ENCODE results near the gene NKX6-2.
"Not testable (repeated sequence)": the region's sequence is repeated elsewhere in the genome, so short reads cannot be mapped to it uniquely, and the experiment has no call there.

The NKX6-2 gene

DNA sequence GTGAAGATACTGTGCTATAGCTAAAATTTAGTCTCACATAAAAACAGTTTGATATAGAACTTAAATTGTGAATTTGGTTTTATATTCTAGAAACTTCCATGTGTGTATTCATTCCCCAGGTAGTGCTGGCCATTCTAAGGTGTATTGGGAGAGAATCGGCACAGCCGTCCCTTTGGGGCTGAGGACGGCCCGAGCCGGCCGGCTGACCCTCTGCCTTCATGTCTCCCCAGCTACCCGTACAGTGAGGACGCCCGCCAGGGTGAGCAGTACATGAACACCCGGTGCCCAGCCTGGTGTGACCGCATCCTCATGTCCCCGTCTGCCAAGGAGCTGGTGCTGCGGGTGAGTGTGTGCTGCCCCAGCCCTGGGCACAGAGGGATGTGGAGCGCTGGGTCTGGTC lies 8.5 kb downstream of the NKX6-2 start:
- DNase-seq = no peak

DNA sequence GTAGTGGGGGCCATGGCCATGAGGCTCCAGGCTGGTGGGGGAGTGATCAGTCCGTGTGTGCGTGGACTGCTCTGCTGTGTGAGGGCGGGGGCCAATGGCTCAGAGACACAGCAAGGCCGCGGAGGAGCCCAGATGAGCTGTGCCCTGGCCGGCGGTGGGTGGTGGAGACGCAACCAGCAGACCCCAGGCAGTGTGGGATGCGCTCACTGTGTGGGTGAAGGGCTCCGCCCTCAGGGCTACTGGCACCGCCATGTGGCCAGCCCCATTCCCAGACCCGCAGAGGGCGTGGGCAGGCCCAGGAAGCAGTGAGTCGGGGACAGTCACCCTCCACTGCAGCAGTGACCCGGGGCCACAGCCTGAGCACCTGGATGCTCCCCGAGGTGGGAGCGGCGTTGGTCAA lies 9.1 kb downstream of the NKX6-2 start:
- DNase-seq = no peak

DNA sequence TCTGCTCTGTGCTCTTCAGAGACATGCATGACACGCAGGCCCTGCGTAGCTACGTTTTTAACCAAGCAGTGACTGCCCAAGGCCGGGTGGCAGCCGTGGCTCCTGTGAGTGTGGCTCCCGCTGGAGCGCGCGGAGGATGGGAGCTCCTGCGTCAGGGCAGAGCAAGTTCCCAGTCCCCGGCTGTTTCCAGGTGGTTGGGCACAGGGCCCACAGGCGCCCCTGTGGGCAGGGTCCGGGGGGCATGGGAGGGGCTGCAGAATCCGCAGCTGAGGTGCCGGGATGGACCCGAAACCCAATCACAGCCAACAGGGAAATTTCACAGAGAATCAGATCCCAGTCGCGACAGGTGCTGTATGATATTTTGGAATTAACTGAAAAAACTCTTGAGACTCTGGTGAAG lies 9.8 kb downstream of the NKX6-2 start:
- no peak for DNase-seq

DNA sequence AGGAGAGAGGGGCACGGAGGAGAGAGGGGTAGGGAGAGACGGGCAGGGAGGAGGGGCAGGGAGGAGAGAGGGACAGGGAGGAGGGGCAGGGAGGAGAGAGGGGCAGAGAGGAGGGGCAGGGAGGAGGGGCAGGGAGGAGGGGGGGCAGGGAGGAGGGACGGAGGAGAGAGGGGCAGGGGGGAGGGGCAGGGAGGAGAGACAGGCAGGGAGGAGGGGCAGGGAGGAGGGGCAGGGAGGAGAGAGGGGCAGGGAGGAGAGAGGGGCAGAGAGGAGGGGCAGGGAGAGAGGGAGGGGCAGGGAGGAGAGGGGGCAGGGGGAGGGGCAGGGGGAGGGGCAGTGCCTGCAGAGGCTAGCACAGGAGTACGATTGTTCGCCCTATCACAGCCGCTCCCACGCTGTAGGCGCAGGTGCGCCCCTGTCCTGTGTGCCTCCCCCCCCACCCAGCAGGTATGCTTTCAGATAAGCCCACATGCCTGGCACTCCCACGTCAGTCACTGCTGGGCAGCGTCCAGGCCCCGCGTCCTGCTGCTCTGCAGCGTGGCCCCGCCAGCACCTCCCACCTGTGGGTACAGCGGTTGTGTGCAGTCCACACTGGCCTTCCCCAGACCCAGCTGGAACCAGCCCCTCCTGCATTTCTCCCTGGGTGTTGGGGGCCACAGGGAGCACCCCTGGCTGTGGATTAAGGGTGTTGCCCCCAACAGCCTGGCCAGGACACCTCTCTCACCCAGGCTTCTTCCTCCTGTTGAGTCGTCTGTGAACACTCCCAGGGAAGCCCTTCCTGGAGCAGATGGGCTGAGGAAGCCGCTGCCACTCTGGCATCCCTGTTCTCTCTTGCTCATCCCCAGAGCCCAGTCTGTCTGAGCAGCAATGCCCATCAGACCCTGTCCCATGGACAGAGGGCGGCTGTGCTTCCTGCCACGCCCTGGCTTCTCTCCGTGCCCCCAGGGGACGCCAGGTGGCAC lies 10.8 kb downstream of the NKX6-2 start:
- no peak for DNase-seq

DNA sequence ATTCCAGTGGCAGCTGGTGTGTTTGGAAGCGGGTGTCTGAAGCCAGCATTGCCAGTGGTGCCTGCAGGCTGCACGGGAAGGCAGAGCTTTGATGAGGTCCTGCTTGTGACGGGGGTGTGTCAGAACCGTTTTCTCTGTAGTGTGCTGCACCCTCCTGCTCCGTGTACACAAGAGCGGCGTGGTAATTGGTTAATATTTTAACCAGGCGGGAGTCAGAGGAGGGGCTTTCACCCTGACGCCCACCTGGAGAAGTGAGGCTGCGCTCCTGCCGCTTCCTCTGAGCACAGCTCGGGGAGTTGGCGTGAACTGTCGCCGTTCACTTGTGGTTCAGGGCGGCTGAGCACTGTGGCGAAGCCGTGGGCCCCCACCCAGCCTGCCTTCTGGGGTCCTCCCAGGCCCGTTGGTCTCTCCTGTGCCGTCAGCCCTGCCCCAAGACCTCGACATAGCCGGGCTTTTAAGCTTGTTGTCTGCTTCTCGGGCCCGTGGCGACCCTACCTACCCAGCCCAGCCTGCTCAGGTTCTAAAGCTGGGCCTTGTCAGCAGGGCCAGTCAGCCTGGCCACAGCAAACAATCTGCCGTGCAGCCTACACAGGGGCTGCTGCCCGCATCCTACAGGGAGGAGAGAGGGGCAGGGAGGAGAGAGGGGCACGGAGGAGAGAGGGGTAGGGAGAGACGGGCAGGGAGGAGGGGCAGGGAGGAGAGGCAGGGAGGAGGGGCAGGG lies 11.6 kb downstream of the NKX6-2 start:
- no peak for DNase-seq

DNA sequence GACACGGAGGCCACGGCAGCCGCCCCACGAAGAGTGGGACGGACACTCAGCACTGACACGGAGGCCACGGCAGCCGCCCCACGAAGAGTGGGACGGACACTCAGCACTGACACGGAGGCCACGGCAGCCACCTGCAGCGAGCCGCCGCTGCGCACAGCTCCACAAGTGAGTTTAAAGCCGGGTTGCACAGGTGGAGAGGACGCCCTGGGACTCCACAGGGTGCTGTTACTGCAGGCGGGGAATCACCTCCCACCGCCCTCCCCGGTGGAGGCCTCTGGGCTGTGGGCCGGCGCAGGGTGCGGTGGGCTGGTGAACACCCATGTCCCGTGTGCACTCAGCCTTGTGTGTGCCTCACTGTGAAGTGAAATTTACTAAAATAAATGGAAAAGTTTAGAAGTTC lies 13.1 kb downstream of the NKX6-2 start:
- DNase-seq = not testable (repeated sequence)

DNA sequence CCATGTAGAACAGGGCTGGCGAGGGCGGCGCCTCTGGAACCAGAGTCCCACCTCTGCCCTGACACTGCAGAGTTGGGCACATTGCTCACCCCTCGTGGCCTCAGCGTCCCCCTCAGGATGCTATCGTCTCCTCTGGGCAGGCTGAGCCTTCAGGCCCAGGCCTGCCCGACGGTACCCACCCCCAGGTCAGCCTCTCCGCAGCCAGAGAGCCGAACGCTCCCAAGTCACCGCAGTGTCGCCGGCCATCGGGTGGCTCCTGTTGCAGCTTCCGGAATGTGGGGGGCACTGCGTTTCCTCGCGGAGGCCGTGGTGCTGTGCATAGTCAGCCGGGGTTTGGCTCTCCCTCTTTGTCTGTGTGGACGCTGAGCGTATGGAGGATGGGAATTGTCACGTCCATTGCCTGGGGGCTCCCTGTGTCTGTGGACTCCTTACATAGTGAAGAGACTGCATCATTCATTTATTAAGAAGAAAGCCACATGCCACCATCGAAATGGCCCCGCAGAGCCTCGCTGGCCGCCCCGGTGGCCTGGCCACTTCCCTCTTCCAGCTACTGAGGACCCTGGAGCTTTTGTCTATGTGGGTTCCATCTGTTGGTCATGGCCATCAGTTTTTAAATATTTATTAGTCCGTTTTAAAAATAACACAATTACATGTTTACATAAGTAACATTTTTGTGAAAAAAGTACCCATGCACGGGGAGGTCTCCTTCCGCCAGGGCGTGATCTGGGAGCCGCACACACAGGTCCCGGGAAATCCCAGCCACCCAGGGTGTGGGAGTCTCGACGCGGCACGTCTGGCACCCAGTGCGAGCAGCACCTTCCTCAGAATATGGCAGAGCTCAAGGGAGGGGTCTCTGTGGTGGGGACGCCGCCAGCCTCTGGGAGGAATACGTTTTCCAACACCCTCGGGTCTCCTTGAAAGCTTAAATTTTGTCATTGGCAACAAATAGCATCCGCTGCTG lies 15.6 kb downstream of the NKX6-2 start:
- DNase-seq = no peak

DNA sequence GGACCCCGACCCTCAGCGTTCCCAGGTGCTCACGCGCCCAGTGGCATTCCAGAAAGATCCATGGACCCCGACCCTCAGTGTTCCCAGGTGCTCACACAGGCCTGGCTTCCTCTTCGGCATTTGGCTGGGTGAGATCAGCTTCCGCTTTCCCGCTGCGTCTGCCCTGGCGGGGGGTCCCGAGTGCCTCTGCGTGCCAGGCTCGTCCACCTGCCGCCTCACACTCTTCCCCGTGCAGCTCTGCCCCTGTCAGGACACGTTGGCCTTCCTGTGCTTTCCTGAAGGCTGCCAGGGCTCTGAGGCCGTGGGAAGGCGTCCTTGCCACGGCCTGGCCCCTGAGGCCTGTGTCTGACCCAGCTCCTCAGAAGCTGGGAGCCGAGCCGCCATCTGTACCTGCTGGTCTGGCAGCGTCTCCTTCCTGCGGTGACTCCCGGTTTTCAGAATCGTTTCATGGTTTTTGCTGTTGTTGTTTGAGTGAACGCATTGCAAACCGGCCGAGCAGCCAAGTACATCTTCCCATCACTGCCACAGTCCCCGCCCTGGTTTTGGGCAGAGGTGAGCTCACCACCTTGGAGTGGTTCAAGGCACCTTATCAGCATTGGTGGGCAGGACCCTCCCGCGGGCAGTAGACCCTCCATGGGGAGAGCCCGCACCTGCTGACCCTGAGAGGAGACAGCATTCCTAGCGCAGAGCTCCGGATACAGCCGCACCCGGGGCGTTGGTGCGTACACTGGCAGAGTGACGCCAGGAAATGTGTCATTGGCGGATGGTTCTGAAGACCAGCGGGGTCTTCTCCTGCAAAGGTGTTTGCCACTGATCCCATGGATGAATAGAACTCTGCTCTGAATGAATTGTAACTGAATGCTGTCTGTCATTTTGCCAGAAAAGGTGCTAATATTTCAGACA lies 17.4 kb downstream of the NKX6-2 start:
- DNase-seq = no peak

DNA sequence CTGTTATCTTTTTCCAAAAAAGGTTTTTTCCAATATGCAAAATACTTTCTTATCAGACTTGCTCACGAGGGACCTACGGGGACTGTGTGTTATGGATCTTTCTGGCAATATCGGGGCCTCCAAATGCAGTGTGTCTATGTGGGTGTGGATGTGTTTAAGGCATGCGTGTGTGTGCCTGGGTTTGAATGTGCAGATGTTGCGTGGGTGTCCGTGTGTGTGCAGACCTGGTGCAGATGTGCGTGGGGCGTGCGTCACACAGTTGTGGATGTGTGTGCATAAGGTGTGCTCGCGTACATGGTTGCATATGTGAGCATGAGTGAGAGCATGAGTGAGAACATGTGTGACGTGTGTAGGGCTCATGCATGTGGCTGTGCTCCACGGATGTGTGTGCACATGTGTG lies 19.7 kb downstream of the NKX6-2 start:
- no peak for DNase-seq

DNA sequence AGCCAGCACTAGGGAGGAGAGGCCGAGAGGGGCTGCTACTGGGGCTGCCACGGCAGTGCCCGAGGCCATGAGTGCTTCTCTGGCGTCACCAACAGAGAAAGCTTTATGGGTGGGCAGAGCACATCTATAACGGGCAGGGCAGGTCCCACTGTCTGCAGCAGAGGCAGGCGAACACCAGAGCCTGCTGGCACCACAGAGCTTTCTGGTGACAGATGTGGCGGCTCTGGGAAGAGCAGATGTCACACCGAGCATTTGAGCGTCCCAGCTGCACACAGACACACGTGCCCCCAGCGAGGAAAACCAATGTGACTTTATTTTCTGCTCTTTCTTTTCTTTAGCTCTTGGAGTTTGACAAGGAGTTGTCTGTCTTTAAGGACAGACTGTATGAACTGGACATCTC lies 20.5 kb downstream of the NKX6-2 start:
- no peak for DNase-seq

DNA sequence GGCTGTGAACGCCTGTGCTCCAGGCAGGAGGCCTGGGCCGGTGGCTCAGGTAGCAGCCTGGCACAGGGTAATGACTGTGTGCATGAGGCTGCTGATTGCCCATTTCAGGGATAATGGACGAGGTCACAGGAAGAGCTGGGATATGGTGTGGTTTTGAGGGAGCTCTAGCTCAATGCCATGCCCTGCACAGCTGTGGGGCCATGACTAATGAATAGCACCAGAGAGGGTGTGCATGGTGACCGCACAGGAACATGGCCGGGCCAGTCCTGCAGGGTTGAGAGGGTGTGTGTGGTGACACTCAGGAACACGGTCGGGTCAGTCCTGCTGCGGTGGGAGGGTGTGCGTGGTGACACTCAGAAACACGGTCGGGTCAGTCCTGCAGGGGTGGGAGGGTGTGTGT lies 21.8 kb downstream of the NKX6-2 start:
- DNase-seq = no peak

DNA sequence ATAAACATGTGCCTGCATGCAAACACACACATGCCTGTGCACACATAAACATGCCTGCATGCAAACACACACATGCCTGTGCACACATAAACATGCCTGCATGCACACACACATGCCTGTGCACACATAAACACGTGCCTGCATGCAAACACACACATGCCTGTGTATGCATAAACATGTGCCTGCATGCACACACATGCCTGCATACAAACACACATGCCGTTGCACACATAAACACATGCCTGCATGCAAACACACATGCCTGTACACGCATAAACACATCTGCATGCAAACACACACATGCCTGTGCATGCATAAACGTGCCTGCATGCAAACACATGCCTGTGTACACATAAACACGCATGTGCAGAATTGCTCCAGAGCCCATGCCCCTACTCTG lies 22.4 kb downstream of the NKX6-2 start:
- DNase-seq = no peak

DNA sequence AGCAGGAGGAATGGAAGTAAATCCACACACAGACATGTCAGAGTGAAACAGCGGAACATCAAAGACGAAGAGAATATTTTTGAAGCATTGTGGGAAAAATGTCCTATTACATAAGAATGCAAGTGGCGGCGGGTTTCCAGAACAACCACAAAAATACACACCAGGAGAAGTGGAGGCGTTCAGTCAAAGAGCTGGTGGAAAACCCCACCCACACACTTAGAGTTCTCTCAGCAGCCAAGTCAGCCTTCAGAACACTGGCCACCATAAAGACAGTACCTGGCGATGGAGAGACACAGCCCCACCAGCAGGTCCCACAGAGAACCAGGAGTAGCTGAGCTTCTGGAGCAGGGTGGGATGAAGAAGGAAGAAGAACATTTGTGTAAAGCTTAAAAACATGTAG lies 23.7 kb downstream of the NKX6-2 start:
- DNase-seq = no peak

DNA sequence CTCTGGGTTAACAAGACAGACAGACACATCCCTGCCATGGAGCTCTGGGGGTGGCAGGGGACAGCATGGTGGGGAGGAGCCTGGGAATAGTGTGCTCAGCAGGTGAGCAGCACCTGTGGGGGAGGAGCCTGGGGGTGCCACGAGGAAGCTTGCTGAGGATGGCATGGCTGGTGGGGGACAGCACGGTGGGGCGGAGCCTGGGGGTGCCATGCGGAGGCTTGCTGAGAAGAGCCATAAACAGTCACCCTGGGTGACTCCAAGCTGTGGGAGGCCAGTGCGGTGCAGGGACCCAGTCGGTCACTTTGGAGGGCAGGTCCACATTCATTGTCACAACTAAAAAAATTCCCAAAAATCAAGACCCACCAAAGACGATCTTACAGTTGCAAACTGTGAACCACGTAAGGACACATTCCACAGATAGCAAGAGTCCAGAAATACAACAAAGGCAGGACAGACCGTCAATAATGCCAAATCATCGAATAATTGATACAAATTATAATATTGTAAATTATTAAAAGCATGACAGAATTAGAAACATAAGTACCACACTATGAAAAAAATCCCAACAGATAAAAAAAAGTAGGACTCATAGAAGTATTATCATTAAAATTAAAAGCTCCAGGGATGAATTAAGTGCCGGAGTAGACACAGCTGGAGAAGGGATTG lies 24.4 kb downstream of the NKX6-2 start:
- no peak for DNase-seq

DNA sequence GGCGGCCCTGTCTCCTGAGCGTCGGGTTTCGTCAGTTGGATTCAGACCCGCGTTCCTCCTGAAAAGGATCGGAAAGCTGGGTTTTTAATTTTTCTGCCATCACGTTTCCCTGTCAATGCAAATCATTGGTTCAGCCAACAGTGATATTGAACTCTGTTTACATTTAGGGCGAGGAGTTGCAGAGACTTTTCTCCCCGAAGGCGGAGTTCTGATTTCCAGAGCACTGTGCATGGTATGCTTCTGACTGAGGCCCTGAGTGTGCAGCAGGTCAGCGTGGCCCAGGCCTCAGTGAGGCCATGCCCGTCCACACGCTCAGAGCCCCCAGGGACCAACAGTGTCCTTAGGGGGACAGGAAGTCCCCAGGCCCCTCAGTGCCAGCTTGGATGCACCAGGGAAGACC lies 27.1 kb downstream of the NKX6-2 start:
- DNase-seq = no peak

DNA sequence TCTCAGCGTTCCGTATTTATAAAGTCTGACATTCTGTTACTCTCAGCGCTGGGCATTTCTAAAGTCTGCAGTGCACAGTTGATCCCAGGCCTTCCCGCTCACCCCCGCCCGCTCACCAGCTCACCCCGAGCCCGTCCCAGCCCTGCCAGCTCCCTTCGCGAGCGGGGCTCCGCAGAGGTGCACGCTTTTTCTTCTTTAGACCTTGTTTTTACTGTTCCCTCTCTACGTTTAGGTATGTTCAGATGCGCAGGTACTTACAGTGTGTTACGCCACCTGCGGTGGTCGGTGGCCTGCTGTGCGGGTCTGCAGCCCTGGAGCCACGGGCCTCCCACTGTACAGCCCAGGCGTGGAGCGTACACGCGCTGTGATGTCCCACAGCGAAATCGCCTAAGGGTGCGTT lies 28.8 kb downstream of the NKX6-2 start:
- DNase-seq = no peak

DNA sequence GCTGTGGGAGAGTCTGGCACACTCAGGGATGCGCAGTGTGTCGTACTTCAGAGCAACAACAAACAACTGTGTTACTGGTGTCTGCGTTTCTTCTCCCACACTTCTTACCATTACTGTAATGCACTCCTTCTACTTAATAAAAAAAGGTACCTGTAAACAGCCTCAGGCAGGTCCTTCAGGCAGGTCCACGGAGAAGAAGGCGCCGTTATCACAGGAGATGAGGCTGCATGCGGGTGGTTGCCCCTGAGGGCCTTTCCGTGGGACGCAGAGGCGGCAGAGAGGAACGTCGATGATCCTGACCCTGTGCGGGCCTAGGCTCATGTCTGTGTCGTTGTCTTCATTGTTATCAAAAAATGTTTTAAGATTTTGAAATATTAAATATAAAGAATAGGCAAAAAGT lies 29.4 kb downstream of the NKX6-2 start:
- no peak for DNase-seq

DNA sequence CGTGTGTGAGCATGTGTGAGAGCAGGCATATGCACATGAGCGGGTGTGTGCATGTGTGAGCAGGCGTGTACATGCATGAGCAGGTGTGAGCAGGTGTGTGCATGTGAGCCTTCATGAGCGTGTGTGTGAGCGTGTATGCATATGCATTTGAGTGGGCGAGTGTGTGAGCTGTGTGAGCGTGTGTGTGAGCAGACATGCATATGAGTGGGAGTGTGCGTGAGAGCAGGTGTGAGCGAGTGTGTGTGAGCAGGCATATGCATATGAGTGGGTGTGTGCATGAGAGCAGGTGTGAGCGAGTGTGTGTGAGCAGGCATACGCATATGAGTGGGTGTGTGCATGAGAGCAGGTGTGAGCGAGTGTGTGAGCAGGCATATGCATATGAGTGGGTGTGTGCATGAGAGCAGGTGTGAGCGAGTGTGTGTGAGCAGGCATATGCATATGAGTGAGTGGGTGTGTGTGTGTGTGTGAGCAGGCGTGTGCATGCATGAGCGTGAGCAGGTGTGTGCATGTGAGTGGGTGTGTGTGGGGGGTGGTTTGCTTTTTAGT lies 30.7 kb downstream of the NKX6-2 start:
- no peak for DNase-seq

DNA sequence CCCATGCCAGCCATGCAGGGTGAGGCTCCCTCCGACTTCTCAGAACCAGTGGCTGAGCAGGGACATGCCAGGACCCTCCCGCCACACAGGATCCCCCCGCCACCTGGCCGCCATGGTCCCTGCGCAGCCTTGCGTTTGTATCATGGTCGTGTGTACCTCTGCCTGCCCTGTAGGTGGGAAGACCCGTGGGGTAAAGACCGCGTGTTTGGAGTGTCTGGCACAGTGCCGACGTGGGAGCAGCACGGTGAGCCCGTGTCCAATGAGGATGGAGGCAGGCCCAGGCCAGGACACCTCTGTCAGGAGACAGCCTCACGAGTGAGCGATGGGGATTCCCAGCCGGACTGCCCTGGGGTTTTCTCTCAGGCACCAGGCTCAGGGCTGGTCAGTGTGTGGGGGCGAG lies 31.9 kb downstream of the NKX6-2 start:
- DNase-seq = no peak

DNA sequence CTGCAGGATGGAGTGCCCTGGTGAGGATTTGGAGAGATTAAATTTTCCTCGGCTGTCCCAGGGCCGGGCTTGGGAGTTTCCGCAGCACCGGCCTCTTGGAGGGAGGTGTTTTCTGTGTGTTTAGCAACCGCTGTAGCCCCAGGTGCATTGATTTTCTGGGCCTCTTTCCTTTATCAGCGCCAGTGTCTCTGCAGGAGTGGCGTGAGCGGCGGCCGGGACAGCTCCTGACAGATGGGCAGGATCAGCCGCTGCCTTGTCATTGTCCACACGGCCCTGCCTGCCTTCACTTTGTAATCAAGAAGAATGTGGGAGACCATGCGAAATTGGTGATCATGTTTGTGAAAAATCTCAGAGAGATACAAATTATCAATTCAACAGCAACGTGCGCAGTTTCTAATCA lies 32.4 kb downstream of the NKX6-2 start:
- no peak for DNase-seq

DNA sequence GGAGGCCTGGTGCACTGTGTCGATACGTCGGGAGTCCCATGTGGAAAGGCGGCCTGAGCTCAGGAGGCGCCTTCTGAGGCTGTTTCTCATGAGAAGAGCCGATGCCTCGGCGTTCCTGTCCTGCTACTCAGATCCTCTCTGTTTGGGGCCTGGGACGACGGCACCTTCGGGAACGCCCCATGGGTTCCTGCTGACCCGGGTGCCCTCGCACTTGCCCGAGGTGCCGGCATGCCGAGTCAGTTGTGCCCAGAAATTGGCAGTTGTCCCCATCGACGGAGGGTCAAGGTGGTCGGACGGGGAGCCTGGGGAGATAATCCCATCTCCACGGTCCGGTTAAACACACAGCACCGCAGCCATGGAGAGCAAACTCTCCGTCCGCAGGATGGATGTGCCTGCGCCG lies 33.0 kb downstream of the NKX6-2 start:
- no peak for DNase-seq

Data from SHP77 (cell line).